Islet precursor cell (in vitro differentiated cells): Measurements from ENCODE around the gene MED7.

Source experiments
- DNase-seq: peaks from one replicate; pipeline ENCODE4 v3.0.0-alpha.2; 2018

Gene MED7

GRCh38 chr5:157162919-157163510, 20.4 kb upstream of the MED7 start:
- DNase-seq: no peak

- DNase-seq: no peak
Observed at GRCh38 chr5:157161996-157162395, 19.3 kb upstream of the MED7 start.

GRCh38 chr5:157160001-157160400, 17.3 kb upstream of the MED7 start:
- no peak for DNase-seq

GRCh38 chr5:157159209-157159751, 16.6 kb upstream of the MED7 start:
- no peak for DNase-seq

- no peak for DNase-seq
Observed at GRCh38 chr5:157157293-157157891, 14.7 kb upstream of the MED7 start.

- no peak for DNase-seq
Observed at GRCh38 chr5:157155297-157155696, 12.6 kb upstream of the MED7 start.

GRCh38 chr5:157150995-157151394, 8.3 kb upstream of the MED7 start:
- no peak for DNase-seq

GRCh38 chr5:157148734-157149615, 6.3 kb upstream of the MED7 start:
- DNase-seq: peak; percentile 75

GRCh38 chr5:157143127-157143971, 684 bp upstream of the MED7 start:
- DNase-seq: no peak

- no peak for DNase-seq
Observed at GRCh38 chr5:157137691-157138090, 5.0 kb downstream of the MED7 start.

- DNase-seq: no peak
Observed at GRCh38 chr5:157132281-157132612, 10.4 kb downstream of the MED7 start.

- peak; percentile 91 for DNase-seq
Observed at GRCh38 chr5:157130925-157131324, 11.7 kb downstream of the MED7 start.

- DNase-seq: no peak
Observed at GRCh38 chr5:157121709-157122108, 21.0 kb downstream of the MED7 start.

- no peak for DNase-seq
Observed at GRCh38 chr5:157120102-157120501, 22.6 kb downstream of the MED7 start.

GRCh38 chr5:157116483-157116954, 26.1 kb downstream of the MED7 start:
- no peak for DNase-seq

GRCh38 chr5:157115502-157115901, 27.2 kb downstream of the MED7 start:
- DNase-seq: no peak

GRCh38 chr5:157115012-157115411, 27.7 kb downstream of the MED7 start:
- DNase-seq: no peak

- no peak for DNase-seq
Observed at GRCh38 chr5:157113002-157113401, 29.7 kb downstream of the MED7 start.

- DNase-seq: no peak
Observed at GRCh38 chr5:157109744-157110143, 32.9 kb downstream of the MED7 start.

- DNase-seq: no peak
Observed at GRCh38 chr5:157108976-157109375, 33.7 kb downstream of the MED7 start, which contains the start of gene HAVCR2. HAVCR2 (minus strand) TSS chr5:157109044; CDS start chr5:157108983, 61 bp downstream.

GRCh38 chr5:157107508-157107907, 35.2 kb downstream of the MED7 start:
- peak; percentile 61 for DNase-seq

GRCh38 chr5:157106630-157107461, 35.8 kb downstream of the MED7 start:
- DNase-seq: no peak
